Cortex of kidney (tissue), 1 donor: ENCODE results near the gene CRPPA.
"Not testable (repeated sequence)": the region's sequence is repeated elsewhere in the genome, so short reads cannot be mapped to it uniquely, and the experiment has no call there.

ENCODE experiments used
- DNase-seq: peaks from one replicate; lab custom pipeline; 2025; lab: John Stamatoyannopoulos, UW

Gene CRPPA

GRCh38 chr7:16421333-16422102 is at the start of gene CRPPA:
Gene CRPPA (minus strand): TSS chr7:16421538. CDS start chr7:16421322, 216 bp downstream.
- DNase-seq = no peak

DNA sequence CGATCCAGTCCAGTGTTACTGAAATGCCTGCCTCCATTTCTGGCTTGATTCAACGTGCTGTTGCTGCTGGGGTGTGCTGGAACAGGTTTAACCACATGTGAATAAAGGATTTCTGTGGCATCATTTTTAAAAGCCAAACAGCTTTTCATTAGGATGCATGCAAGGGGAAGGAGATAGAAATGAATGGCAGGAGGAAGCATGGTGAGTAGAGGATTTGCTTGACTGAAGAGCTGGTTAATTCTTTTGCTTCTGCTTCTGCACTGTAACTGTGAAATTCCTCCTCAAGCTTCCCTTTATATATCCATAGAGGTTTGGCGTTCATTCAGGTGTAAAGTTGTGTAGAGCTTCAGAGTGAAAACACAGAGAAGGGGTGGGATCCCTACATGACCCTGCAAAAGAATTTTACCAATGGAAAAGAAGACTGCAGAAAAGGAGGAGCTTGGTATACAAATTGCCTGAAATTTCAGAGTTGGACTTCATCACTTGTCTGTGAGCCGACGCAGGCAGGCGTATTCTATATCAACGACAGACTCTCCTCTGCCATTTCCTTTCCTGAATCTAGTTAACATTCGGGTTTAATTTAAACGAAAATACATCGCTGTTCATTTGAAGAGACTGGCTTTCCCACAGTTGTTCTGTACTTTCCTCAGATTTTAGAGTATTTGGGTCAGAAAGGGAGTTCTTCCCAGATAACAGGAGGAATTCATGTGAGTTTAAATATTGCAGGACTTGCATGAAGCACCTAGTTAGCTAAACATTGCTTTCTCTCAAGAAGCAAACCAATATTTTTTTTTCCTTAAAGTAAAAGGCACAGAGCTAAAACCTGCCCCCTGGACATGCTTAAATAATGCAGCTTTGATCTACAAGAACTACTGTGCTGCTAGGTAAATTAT is 44.4 kb upstream of the CRPPA start, which contains the start of gene SOSTDC1:
TSS of gene SOSTDC1 (minus strand) at position 270 of the 893 bp plus-strand sequence. CDS start at position 200, 70 bp downstream.
- DNase-seq = no peak

DNA sequence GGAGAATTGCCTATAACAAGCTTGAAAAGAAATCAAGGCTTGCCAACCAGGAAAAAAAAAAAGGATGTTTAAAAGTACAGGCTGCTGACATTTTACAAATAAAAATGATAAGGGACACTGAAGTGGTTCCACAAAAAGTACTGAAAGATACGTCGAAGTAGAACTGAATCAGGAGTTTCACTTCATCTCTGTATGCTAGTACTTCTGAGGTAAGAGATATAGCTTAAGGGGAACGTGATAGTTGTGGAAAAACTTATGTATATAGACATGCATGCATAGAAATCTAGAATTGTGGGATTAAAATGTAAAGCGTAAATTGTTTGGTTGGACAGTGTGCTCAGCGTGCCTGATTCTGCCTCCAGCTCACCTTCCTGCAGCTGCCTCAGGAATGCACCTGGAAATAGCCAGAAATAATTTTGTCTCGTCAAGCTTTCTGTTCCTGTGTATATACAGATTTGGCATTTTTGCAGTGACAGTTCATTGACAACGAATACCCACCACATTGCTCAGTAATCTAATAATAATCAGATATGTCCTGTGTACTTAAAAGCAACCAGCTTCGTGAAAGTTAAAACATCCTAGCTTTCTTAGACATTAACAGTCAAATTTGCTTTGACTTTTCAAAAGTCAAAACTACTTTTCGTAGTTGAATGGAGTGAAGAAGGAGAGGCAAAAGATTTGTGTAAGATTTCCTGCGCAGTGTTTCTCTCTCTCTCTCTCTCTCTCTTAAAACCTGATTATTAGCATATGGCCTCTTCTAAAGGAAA is 42.8 kb upstream of the CRPPA start:
- no peak for DNase-seq

GRCh38 chr7:16463520-16463919 is 42.2 kb upstream of the CRPPA start:
- no peak for DNase-seq

GRCh38 chr7:16462431-16462889 is 41.1 kb upstream of the CRPPA start:
- no peak for DNase-seq

DNA sequence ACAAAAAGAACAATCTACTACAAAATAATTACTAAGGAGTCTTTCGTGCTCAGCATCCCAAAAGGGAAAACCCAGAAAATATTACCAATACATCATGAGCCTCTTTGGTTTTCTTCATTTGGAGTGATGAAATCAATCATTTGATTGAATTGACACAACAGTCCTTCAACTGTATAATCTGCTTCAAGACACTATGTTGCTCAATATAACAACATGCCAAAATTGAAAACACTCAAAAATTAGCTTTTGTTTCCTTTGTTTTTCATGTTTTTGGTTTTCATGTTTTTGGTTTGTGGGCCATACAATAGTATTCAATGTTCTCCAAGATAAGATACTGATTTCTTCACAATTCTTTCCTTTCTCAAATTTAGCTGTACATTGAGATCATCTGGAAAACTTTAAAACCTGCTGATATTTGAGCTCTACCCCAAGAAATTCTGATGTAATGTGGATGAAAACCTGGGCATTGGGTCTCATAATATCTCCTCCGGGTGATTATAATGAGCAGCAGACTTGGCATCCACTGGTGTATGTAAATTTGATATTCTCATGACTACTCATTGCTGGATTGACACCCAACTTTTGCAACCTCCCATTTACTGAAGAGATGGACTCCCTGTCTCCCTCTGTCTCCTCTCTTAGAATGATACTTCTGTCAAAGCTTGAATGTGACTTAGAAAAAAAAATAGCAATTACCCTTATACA is 39.6 kb upstream of the CRPPA start:
- no peak for DNase-seq

GRCh38 chr7:16456303-16456702 is 35.0 kb upstream of the CRPPA start:
- not testable (repeated sequence) for DNase-seq

DNA sequence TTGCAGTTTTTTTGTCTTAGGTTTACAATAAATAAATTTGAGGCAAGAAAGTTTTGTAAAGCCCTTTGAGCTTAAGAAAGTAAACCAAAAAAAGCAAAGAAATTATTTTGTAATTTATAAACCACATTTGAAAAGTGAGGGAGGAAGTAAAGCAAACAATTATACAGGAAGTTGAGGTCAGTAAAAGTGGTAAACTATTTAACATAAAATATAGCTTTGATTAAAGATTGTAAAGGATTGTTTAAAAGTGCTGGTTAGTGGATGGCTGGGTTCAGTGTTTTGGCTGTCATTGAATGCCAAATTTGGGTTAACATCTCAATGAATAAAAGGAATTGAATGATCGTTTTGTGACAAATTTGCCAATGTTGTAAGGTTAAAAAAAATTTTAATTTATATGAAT is 34.3 kb upstream of the CRPPA start:
- DNase-seq = no peak

- DNase-seq = no peak
Measured at GRCh38 chr7:16450366-16450765, 29.0 kb upstream of the CRPPA start.

GRCh38 chr7:16447876-16448275 is 26.5 kb upstream of the CRPPA start:
- no peak for DNase-seq

DNA sequence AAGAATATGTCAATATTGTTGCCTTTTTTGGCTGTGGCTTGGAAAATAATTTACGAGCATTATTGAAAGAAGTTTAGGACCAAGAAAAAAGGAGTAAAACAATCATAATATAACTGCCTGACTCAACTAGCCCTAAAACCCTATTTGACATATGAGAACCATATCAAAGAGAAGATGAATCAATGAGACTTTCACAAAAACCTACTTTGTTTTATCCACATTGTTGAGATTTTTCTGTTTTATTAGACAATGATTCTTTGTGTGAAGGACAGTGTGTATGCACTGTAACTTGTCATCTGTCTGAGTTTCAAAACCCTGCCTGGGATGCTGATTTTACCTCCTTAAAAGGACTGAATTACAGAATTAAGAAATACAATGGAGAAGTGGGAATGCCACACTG is 25.2 kb upstream of the CRPPA start:
- no peak for DNase-seq

DNA sequence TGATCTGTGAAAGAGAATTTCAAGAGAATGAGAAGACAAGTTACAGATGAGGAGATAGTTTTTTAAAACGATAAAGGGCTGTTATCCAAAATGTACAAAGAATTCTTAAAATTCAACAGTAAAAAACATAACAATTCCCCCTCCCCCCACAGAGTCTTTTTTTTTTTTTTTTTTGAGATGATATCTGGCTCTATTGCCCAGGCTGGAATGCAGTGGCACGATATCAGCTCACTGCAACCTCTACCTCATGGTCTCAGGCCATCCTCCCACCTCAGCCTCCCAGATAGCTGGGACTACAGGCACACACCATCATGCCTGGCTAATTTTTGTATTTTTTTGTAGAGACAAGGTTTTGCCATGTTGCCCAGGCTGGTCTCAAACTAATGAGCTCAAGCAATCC is 22.5 kb upstream of the CRPPA start:
- DNase-seq = not testable (repeated sequence)

- DNase-seq = no peak
Measured at GRCh38 chr7:16438988-16439387, 17.6 kb upstream of the CRPPA start.

- DNase-seq = no peak
Measured at GRCh38 chr7:16436306-16436705, 15.0 kb upstream of the CRPPA start.

GRCh38 chr7:16433568-16434122 is 12.3 kb upstream of the CRPPA start:
- DNase-seq = no peak

- no peak for DNase-seq
Measured at GRCh38 chr7:16432425-16432731, 11.0 kb upstream of the CRPPA start.

DNA sequence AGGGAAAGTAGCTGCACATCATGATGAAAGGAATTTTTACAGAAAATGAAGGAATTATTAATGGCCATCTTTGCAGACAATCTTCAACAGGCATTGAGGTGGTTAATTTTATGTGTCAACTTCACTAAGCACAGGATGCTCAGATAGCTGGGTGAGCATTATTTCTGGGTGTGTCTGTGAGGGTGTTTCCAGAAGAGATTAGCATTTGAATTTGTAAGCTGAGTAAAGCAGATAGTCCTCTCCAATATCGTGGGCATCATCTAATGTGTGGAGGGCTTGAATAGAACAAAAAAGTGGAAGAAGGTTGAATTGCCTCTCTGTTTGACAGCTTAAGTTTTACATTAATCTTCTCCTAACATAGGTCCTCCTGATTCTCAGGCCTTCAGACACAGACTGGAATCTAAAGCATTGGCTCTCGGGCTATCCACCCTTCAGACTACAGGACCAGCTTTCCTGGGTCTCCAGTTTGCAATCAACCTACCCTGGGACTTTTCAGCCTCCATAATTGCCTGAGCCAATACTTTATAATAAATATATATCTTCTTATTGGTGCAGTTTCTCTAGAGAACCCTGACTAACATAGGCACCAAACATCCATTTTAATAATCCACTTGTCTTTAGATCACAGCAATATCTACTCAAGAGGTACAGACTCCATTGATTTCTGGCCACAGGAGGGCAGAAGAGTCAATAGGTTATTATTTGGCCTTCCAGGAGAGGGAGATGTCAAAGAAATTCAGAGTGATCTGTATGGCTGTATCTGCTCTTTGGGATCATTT is 10.5 kb upstream of the CRPPA start:
- no peak for DNase-seq

- no peak for DNase-seq
Measured at GRCh38 chr7:16430133-16430532, 8.8 kb upstream of the CRPPA start.

GRCh38 chr7:16428672-16429071 is 7.3 kb upstream of the CRPPA start:
- DNase-seq = no peak

GRCh38 chr7:16428182-16428581 is 6.8 kb upstream of the CRPPA start:
- DNase-seq = no peak

GRCh38 chr7:16423761-16424160 is 2.4 kb upstream of the CRPPA start:
- no peak for DNase-seq
